H1 (cell line): Measurements from ENCODE around the gene DAZAP1. TPM values are rescaled to one million over a fixed set of nuclear protein-coding genes. Genes with fewer than 3 reads are reported as not detected.
A peak's percentile ranks its signal among the peaks of the same experiment; 100 is the strongest.

Experiments
- CTCF ChIA-PET: fragments of 300-600 bp; sonication (Branson Sonifier 250); formaldehyde crosslinking; loops from one replicate; lab custom pipeline; 2021; ENCODE audit not compliant: partially characterized antibody; lab: Charles Lee
- POLR2A ChIA-PET: fragments of 300-600 bp; sonication (Branson Sonifier 250); formaldehyde crosslinking; loops from one replicate; lab custom pipeline; 2021; ENCODE audit warnings: inconsistent platforms; ENCODE audit not compliant: partially characterized antibody; lab: Charles Lee
- DNase-seq, 2 experiments: peaks; one replicate each; pipeline versions ENCODE4 v3.0.0 to v3.0.0-alpha.2; 2010 to 2022; ENCODE audit warnings: low spot score in 2 of 2, low read depth in 1 of 2, mixed read lengths in 1 of 2
- FAIRE-seq: peaks from 2 replicates; lab custom pipeline; 2011; peaks lifted over from hg19 to GRCh38; lab: Jason Lieb, UNC
- H2AFZ ChIP-seq: 2 replicates; pipeline ENCODE4 v1.8.1; 2012; ENCODE audit warnings: low read length, inconsistent platforms
- H2AK5ac ChIP-seq: 2 replicates; pipeline ENCODE4 v1.6.1; 2013; ENCODE audit warnings: low read depth, low read length
- H2BK120ac ChIP-seq: replicated peaks from 2 replicates; pipeline ENCODE3; 2013; ENCODE audit warnings: low read depth, low read length, inconsistent platforms
- H2BK12ac ChIP-seq: 2 replicates; pipeline ENCODE4 v1.6.1; 2013; ENCODE audit warnings: low read depth, low read length
- H2BK15ac ChIP-seq: 2 replicates; pipeline ENCODE4 v1.6.1; 2013; ENCODE audit warnings: low read length
- H2BK20ac ChIP-seq: 2 replicates; pipeline ENCODE4 v1.6.1; 2013; ENCODE audit warnings: low read length
- H2BK5ac ChIP-seq: 2 replicates; pipeline ENCODE4 v1.6.1; 2013; ENCODE audit warnings: low read depth, low read length
- H3K14ac ChIP-seq: 2 replicates; pipeline ENCODE4 v1.6.1; 2013; ENCODE audit warnings: inconsistent platforms; ENCODE audit not compliant: insufficient read length
- H3K18ac ChIP-seq: 2 replicates; pipeline ENCODE4 v1.6.1; 2013; ENCODE audit warnings: low read length; ENCODE audit errors: extremely low read depth
- H3K23ac ChIP-seq: 2 replicates; pipeline ENCODE4 v1.6.1; 2013; ENCODE audit warnings: inconsistent platforms; ENCODE audit not compliant: insufficient read length
- H3K23me2 ChIP-seq: 2 replicates; pipeline ENCODE4 v1.6.1; 2013; ENCODE audit warnings: low read depth, low read length
- H3K27ac ChIP-seq: 2 replicates; pipeline ENCODE4 v1.6.1; 2011; ENCODE audit warnings: low read depth, low read length, inconsistent platforms
- H3K27me3 ChIP-seq, 4 experiments: replicated peaks in 1 of 4; 1 replicate in 1 of 4; 2 replicates in 3 of 4; pipeline versions ENCODE4 v1.6.1 to v1.8.1; 2011 to 2013; ENCODE audit warnings: low read length in 3 of 4, mild to moderate bottlenecking in 3 of 4, inconsistent platforms in 2 of 4, mixed read lengths in 2 of 4, moderate library complexity in 1 of 4; ENCODE audit not compliant: control insufficient read depth in 3 of 4, insufficient read depth in 3 of 4; ENCODE audit errors: extremely low read depth in 1 of 4
- H3K36me3 ChIP-seq, 4 experiments: 2 replicates each; pipeline versions ENCODE4 v1.6.1 to v1.8.1; 2011 to 2013; ENCODE audit warnings: mild to moderate bottlenecking in 4 of 4, low read length in 3 of 4, moderate library complexity in 2 of 4, control low read depth in 1 of 4, inconsistent platforms in 1 of 4; ENCODE audit not compliant: insufficient read depth in 4 of 4, control insufficient read depth in 2 of 4
- H3K4ac ChIP-seq: replicated peaks from 2 replicates; pipeline ENCODE3; 2013; ENCODE audit warnings: low read length, low read depth, mixed read lengths, inconsistent platforms; ENCODE audit not compliant: insufficient read length
- H3K4me1 ChIP-seq, 4 experiments: replicated peaks in 1 of 4; 1 replicate in 1 of 4; 2 replicates in 3 of 4; pipeline versions ENCODE4 v1.6.1 to v1.8.1; 2011 to 2013; ENCODE audit warnings: low read length in 3 of 4, inconsistent platforms in 2 of 4, mixed read lengths in 1 of 4; ENCODE audit not compliant: insufficient read depth in 4 of 4, control insufficient read depth in 3 of 4
- H3K4me2 ChIP-seq, 2 experiments: 2 replicates each; pipeline versions ENCODE4 v1.6.1 to v1.8.1; 2011 to 2013; ENCODE audit warnings: low read depth in 2 of 2, low read length in 2 of 2, control low read depth in 1 of 2, inconsistent platforms in 1 of 2, mild to moderate bottlenecking in 1 of 2; ENCODE audit not compliant: insufficient read depth in 1 of 2
- H3K4me3 ChIP-seq, 4 experiments: fragments of 200-600, 300-600 bp in 1 of 4; sonication (generic), shearing (Covaris generic), sonication (Bioruptor Twin) in 1 of 4; 2 replicates each; pipeline versions ENCODE4 v1.5.1 to v1.8.1; 2011 to 2016; ENCODE audit warnings: low read length in 4 of 4, low read depth in 3 of 4, control low read depth in 2 of 4, inconsistent platforms in 2 of 4, mild to moderate bottlenecking in 2 of 4, mixed read lengths in 1 of 4, moderate library complexity in 1 of 4; ENCODE audit not compliant: insufficient read depth in 2 of 4; ENCODE audit errors: extremely low read depth in 1 of 4
- H3K56ac ChIP-seq: replicated peaks from 2 replicates; pipeline ENCODE3; 2013; ENCODE audit warnings: low read depth, mild to moderate bottlenecking, mixed read lengths, low read length, inconsistent platforms; ENCODE audit not compliant: insufficient read length
- H3K79me1 ChIP-seq: 2 replicates; pipeline ENCODE4 v1.6.1; 2013; ENCODE audit warnings: low read depth, low read length, control low read depth
- H3K79me2 ChIP-seq, 2 experiments: 2 replicates each; pipeline versions ENCODE4 v1.6.1 to v1.8.1; 2012 to 2013; ENCODE audit warnings: low read length in 2 of 2, mild to moderate bottlenecking in 2 of 2, inconsistent platforms in 1 of 2; ENCODE audit not compliant: insufficient read depth in 2 of 2, control insufficient read depth in 1 of 2
- H3K9ac ChIP-seq, 4 experiments: replicated peaks in 1 of 4; 1 replicate in 1 of 4; 2 replicates in 3 of 4; pipeline versions ENCODE4 v1.6.1 to v1.8.1; 2011 to 2013; ENCODE audit warnings: low read depth in 3 of 4, low read length in 3 of 4, control low read depth in 2 of 4, mild to moderate bottlenecking in 2 of 4, moderate library complexity in 2 of 4, inconsistent platforms in 1 of 4; ENCODE audit errors: extremely low read depth in 1 of 4
- H3K9me3 ChIP-seq, 2 experiments: 2 replicates each; pipeline versions ENCODE4 v1.6.1 to v1.8.1; 2012 to 2013; ENCODE audit warnings: mild to moderate bottlenecking in 2 of 2, moderate library complexity in 2 of 2, control low read depth in 1 of 2, inconsistent platforms in 1 of 2, low read depth in 1 of 2, low read length in 1 of 2, mixed read lengths in 1 of 2; ENCODE audit not compliant: insufficient read depth in 2 of 2
- H4K20me1 ChIP-seq, 2 experiments: replicated peaks in 1 of 2; 2 replicates each; pipeline versions ENCODE3 to v1.8.1; 2011 to 2013; ENCODE audit warnings: inconsistent platforms in 2 of 2, low read length in 2 of 2, mild to moderate bottlenecking in 1 of 2; ENCODE audit not compliant: insufficient read depth in 2 of 2, control insufficient read depth in 1 of 2
- H4K5ac ChIP-seq: 2 replicates; pipeline ENCODE4 v1.6.1; 2013; ENCODE audit warnings: low read length, low read depth, mixed read lengths, inconsistent platforms; ENCODE audit not compliant: insufficient read length
- H4K8ac ChIP-seq: 2 replicates; pipeline ENCODE4 v1.8.0; 2013; ENCODE audit warnings: mild to moderate bottlenecking, moderate library complexity, low read length, inconsistent platforms; ENCODE audit not compliant: insufficient read depth; ENCODE audit errors: extremely low read depth
- H4K91ac ChIP-seq: replicated peaks from 2 replicates; pipeline ENCODE3; 2013; ENCODE audit warnings: low read length, mixed read lengths, inconsistent platforms; ENCODE audit not compliant: insufficient read length
- WGBS, 2 experiments: shearing (Covaris generic) in 1 of 2; methylation state at CpG; one replicate each; pipeline versions ENCODE4 v1.1.6 to v1.1.7; 2013 to 2015; ENCODE audit warnings: low lambda C conversion rate in 2 of 2, mixed read lengths in 2 of 2, inconsistent platforms in 1 of 2, low coverage in 1 of 2, missing lambda C conversion rate in 1 of 2; ENCODE audit not compliant: insufficient replicate concordance in 2 of 2, insufficient coverage in 1 of 2, insufficient read length in 1 of 2; ENCODE audit errors: extremely low coverage in 1 of 2, missing lambda C conversion rate in 1 of 2; 5-methylcytosine and 5-hydroxymethylcytosine counted together
- polyA plus RNA-seq, 7 experiments: library from polyadenylated mRNA; depleted of rRNA in 3 of 7; stranded (reverse) in 5 of 7; unstranded in 2 of 7; fragments of >200 nt in 5 of 7; fragments of 200-250 nt in 2 of 7; gene quantifications; 1 replicate in 5 of 7; 2 replicates in 1 of 7; 4 replicates in 1 of 7; pipeline versions ENCODE4 v1.2.1 to v1.2.3, GENCODE V29; 2011 to 2013; ENCODE audit warnings: missing spikeins in 2 of 7, mixed read lengths in 2 of 7
- total RNA-seq: library from RNA; stranded (reverse); fragmentation: NEBNext Ultra II Directional; extraction: Animal tissue kit (Norgen Biotek cat#: 25700); gene quantifications from 2 replicates; pipeline ENCODE4 v1.2.1, GENCODE V29; 2021

The DAZAP1 gene
- total and polyA plus RNA-seq, 2 of the 8 experiments (the other 6 are each of a cell fraction or from before 2014, with no cell fraction given), result 79.6 to 341 TPM

GRCh38 chr19:1459479-1459878 is 52.1 kb downstream of the DAZAP1 start:
- Histone ChIP-seq H4K20me1 (peaks cover 2 to 5% of the 10 kb centered on the region in 2 experiments), H2BK12ac (no peak overlapping the region), H3K23ac (no peak overlapping the region), H4K91ac (peak overlapping the region; percentile 40), H3K14ac (no peak overlapping the region), H3K79me2 (no peaks in the 10 kb centered on the region), H4K5ac (no peak overlapping the region), H4K8ac (peak overlapping the region; percentile 68; the same call in 1 of the 2 replicates), H3K36me3 (peaks cover 0 to 2% (median 0%) of the 10 kb centered on the region in 4 experiments; a peak in 2 of 8 replicates), H3K79me1 (no peaks in the 10 kb centered on the region; the same call in 1 of the 2 replicates), H2BK120ac (no peak overlapping the region), H2BK15ac (no peak overlapping the region), H3K27me3 (peaks cover 2 to 16% (median 6%) of the 10 kb centered on the region in 4 experiments), H2BK5ac (no peak overlapping the region), H3K4me1 (peaks cover 0 to 12% (median 7%) of the 10 kb centered on the region in 4 experiments; a peak in 5 of 7 replicates), H3K4me3 (no peak overlapping the region), H3K4me2 (no peak overlapping the region), H3K4ac (no peak overlapping the region), H3K9ac (no peak overlapping the region), H3K23me2 (peaks cover 3% of the 10 kb centered on the region; the same call in 1 of the 2 replicates), H2BK20ac (no peak overlapping the region), H3K9me3 (no peaks in the 10 kb centered on the region), H3K56ac (no peak overlapping the region), H2AK5ac (no peak overlapping the region), H3K18ac (no peak overlapping the region), H3K27ac (no peak overlapping the region), H2AFZ (no peak overlapping the region)
- no peak for DNase-seq
- WGBS, 2 experiments, result 83% methylated on average over 9 of the region's 9 CpGs; no CpG with 5 or more reads in 1 of the 2 experiments
- ChIA-PET POLR2A (interaction anchor here (1.2 to 4.5 kb wide), 3 partner anchors 8 to 22 kb away, joined by 3 to 55 read pairs (median 5); no protein-coding TSS in a partner anchor), CTCF (interaction anchor here (0.6 kb wide), 1 partner anchor 98 kb away, joined by 4 read pairs; no protein-coding TSS in a partner anchor)
- no peak for FAIRE-seq
